ENCODE measurements around the gene KIAA0753.

KIAA0753 gene

DNA sequence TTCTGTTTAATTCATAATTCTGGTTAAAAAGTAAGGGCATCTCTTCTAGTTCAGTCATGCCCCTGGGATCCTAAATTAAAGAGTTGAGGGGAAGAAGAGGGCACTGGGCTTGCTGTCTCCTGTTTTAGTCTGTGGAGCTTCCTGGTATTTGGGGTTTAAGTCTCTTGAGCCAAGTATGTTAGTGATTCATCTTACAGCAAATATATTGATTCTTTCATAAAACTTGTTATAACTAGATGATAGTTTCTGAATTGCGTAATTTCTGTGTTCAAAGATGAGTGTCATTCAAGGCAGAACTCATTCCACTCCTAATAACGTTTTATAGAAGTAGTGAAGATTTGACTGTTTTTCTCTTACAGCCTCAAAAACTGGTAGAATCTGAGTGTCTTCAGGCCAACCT is 2.1 kb upstream of the KIAA0753 start:
- H3K4me3 ChIP-seq (ENCODE audit: low read depth, low read length) = no peak overlapping the region
- no peak for DNase-seq
- no peak overlapping the region for H3K27ac ChIP-seq
- peaks cover 2% of the 10 kb centered on the region for H3K9me3 ChIP-seq (ENCODE audit: severe bottlenecking)
- peaks cover 55% of the 10 kb centered on the region for H3K36me3 ChIP-seq
- H3K27me3 ChIP-seq (ENCODE audit: insufficient read depth, low read depth, severe bottlenecking) = no peaks in the 10 kb centered on the region
- TF ChIP-seq, protein P1, sequence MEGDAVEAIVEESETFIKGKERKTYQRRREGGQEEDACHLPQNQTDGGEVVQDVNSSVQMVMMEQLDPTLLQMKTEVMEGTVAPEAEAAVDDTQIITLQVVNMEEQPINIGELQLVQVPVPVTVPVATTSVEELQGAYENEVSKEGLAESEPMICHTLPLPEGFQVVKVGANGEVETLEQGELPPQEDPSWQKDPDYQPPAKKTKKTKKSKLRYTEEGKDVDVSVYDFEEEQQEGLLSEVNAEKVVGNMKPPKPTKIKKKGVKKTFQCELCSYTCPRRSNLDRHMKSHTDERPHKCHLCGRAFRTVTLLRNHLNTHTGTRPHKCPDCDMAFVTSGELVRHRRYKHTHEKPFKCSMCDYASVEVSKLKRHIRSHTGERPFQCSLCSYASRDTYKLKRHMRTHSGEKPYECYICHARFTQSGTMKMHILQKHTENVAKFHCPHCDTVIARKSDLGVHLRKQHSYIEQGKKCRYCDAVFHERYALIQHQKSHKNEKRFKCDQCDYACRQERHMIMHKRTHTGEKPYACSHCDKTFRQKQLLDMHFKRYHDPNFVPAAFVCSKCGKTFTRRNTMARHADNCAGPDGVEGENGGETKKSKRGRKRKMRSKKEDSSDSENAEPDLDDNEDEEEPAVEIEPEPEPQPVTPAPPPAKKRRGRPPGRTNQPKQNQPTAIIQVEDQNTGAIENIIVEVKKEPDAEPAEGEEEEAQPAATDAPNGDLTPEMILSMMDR (IDR thresholded peaks at IDR 0.05; ENCODE audit: low read depth, low read length) = no peak

DNA sequence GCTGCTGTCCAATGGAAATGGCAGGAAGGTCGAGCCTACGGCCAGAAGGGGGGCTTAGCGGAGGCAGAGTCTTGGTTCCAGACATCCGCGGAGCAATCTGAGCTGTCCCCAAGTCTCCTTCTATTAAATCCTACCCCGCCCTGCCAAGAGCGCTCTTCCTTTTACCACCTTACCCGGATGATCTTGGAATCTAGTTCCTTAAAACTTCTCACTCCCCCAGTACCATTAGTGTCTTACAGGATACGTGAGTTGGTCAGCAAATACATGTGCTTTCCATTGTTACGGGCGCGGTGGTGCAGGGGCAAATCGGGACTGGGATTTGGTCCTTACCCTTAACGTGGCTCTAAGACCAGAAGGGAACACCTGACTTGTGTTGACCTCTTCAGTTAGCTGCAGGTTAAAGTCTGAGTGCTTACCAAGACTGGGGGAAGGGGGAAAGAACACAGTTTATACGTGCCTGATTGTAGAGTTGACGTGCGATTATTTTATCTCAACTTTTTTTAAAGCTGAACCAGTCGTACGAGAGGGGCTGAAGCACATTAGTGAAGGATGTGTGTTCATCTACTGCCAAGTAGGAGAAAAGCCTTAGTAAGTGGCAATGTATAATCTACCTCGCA is 844 bp upstream of the KIAA0753 start:
- Histone ChIP-seq H3K27me3 (ENCODE audit: insufficient read depth, low read depth, severe bottlenecking) (no peaks in the 10 kb centered on the region), H3K4me3 (ENCODE audit: low read depth, low read length) (peak overlapping the region; percentile 83), H3K36me3 (peaks cover 50% of the 10 kb centered on the region), H3K9me3 (ENCODE audit: severe bottlenecking) (peaks cover 2% of the 10 kb centered on the region), H3K27ac (peak overlapping the region; percentile 99)
- peak; percentile 16 for DNase-seq
- TF ChIP-seq, protein P1 (IDR thresholded peaks at IDR 0.05; ENCODE audit: low read depth, low read length) = no peak

- peak; percentile 59 for DNase-seq
- H3K36me3 ChIP-seq = peaks cover 41% of the 10 kb centered on the region
- no peaks in the 10 kb centered on the region for H3K27me3 ChIP-seq (ENCODE audit: insufficient read depth, low read depth, severe bottlenecking)
- H3K4me3 ChIP-seq (ENCODE audit: low read depth, low read length) = peak overlapping the region; percentile 83
- TF ChIP-seq, protein P1 (IDR thresholded peaks at IDR 0.05; ENCODE audit: low read depth, low read length) = no peak
- H3K9me3 ChIP-seq (ENCODE audit: severe bottlenecking) = peaks cover 2% of the 10 kb centered on the region
- peak overlapping the region; percentile 99 for H3K27ac ChIP-seq
Measured at GRCh38 chr17:6639586-6640535, 650 bp downstream of the KIAA0753 start.

DNA sequence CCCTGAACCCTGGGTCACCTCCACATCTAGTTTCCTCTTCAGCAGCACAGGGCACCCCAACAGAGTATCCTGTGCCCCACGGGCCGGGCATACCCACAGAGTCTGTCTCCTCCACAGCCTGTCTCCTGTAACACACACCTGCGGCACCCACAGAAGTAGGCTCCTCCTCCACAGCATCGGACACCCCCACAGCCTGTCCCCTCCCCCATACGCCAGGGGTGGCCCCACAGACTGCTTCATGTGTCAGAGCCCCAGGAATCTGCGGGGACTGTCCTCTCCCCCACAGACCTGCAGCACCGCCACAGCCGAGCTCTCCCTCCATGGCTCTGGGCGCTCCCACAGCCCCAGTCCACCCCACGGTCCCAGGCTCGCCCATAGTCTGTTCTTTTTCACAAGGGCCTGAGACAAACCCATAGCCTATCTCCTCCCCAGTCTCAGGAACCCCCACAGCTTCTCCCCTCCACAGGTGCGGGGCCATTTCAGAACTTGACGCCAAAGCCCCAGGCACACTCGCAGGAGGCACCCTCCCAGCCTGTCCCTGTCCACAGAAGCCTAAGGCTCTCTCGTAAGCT is 1.4 kb downstream of the KIAA0753 start:
- peaks cover 41% of the 10 kb centered on the region for H3K36me3 ChIP-seq
- peak; percentile 11 for DNase-seq
- no peak overlapping the region; the same call in 1 of the 2 replicates for H3K27ac ChIP-seq
- peaks cover 2% of the 10 kb centered on the region for H3K9me3 ChIP-seq (ENCODE audit: severe bottlenecking)
- H3K27me3 ChIP-seq (ENCODE audit: insufficient read depth, low read depth, severe bottlenecking) = no peaks in the 10 kb centered on the region
- TF ChIP-seq, protein P1 (IDR thresholded peaks at IDR 0.05; ENCODE audit: low read depth, low read length) = no peak
- H3K4me3 ChIP-seq (ENCODE audit: low read depth, low read length) = peak overlapping the region; percentile 83

DNA sequence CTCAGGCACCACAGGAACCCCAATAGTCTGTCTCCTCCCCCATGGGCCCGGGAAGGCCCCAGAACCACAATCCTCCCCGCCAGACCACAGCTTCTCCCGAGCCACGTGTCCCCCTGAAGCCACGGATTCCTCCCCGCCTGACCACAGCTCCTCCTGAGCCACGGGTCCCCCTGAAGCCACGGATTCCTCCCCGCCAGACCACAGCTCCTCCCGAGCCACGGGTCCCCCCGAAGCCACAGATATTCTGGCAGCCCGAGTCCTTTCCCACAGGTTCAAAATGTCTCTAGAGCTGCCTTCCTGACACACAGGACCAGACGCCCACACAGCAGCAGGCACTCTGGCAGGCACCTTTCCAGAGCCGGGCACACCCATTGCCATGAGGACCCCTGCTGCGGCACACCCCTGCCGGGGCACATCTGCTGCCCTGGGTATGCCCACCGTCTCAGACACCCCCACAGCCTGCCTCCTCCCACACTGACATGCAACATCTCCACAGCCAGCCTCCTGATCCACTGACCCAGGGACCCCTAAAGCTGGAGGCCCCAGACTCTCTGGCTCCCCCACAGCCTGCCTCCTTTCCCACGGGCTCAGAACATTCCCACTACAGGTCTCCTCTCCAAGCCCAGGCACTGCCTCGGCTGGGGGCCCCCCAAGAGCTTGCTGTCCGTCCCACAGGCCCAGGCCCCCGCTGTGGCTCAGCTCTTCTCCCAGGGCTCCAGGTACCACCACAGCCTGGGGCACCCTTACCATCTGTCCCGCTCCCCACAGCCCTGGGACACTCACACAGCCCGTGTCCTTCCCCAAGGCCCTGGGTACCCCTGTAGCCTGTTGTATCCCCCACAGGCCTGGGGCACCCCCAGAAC is 2.2 kb downstream of the KIAA0753 start:
- Histone ChIP-seq H3K36me3 (peaks cover 43% of the 10 kb centered on the region), H3K9me3 (ENCODE audit: severe bottlenecking) (peaks cover 2% of the 10 kb centered on the region), H3K27ac (no peak overlapping the region), H3K4me3 (ENCODE audit: low read depth, low read length) (no peak overlapping the region), H3K27me3 (ENCODE audit: insufficient read depth, low read depth, severe bottlenecking) (no peaks in the 10 kb centered on the region)
- no peak for DNase-seq
- TF ChIP-seq, protein P1 (IDR thresholded peaks at IDR 0.05; ENCODE audit: low read depth, low read length) = no peak

Data from WERI-Rb-1 (cell line).